ENCODE measurements around the gene AKNA. TPM values are rescaled to one million over a fixed set of nuclear protein-coding genes. Genes with fewer than 3 reads are reported as not detected.

Gene AKNA
- polyA plus RNA-seq, 1 donor from 2014 or later, result 1.2 TPM

DNA sequence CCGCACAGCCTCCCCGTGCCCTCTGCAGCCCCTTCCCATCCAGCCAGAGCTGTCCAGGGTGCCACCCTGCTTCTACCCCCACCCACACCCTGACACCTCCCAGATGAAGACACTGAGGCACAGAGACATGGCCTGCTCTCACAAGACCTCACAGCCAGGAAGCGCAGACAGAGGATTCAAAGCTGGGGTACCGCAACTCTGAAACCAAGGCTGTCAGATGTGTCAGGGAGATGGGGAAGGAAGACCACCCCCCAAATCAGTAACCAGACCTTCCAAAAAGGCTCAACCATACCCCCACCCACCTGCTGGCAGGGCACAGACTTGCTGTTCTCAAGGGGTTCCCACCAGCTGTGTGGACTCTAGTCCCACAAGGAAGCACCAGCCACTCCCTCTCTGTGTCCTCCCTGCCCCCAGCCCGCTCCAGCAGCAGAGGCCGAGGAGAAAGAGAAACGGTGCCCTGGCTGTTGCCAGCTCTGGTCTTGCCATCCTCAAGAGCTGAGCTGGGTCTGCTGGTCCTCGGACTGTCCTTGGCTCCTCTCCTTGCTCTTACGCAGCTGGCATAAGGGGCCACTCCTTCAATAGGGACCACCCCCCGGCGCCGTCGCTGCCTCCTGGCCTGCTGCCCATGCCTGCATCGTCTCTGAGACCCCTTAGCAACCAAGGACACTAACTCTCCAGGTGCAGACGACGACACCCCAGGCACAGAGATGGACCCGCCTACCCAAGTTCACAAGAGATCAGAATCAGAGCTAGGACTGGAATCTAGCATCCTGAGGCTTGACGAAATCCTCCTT lies 699 bp downstream of the AKNA start:
- no peaks in the 10 kb centered on the region for H3F3A ChIP-seq (ENCODE audit: insufficient read depth, low read length, poor library complexity, severe bottlenecking)
- TF ChIP-seq SMC3 (conservative IDR thresholded peaks at IDR 0.05; ENCODE audit: poor library complexity) (no peak), POLR2AphosphoS5 (IDR thresholded peaks at IDR 0.05) (no peak), EZH2 (IDR thresholded peaks at IDR 0.05; ENCODE audit: borderline replicate concordance, insufficient read depth, low read length, poor library complexity, severe bottlenecking) (no peak), MXI1 (conservative IDR thresholded peaks at IDR 0.05; ENCODE audit: poor library complexity, severe bottlenecking) (no peak), RAD21 (conservative IDR thresholded peaks at IDR 0.05) (no peak), EP300 (conservative IDR thresholded peaks at IDR 0.05; ENCODE audit: poor library complexity, severe bottlenecking) (no peak), TAF1 (IDR thresholded peaks at IDR 0.05; ENCODE audit: low read depth) (no peak)
- TF ChIP-seq, protein P1, sequence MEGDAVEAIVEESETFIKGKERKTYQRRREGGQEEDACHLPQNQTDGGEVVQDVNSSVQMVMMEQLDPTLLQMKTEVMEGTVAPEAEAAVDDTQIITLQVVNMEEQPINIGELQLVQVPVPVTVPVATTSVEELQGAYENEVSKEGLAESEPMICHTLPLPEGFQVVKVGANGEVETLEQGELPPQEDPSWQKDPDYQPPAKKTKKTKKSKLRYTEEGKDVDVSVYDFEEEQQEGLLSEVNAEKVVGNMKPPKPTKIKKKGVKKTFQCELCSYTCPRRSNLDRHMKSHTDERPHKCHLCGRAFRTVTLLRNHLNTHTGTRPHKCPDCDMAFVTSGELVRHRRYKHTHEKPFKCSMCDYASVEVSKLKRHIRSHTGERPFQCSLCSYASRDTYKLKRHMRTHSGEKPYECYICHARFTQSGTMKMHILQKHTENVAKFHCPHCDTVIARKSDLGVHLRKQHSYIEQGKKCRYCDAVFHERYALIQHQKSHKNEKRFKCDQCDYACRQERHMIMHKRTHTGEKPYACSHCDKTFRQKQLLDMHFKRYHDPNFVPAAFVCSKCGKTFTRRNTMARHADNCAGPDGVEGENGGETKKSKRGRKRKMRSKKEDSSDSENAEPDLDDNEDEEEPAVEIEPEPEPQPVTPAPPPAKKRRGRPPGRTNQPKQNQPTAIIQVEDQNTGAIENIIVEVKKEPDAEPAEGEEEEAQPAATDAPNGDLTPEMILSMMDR (IDR thresholded peaks at IDR 0.05; ENCODE audit: poor library complexity, severe bottlenecking), result no peak
- TF ChIP-seq, protein P2, sequence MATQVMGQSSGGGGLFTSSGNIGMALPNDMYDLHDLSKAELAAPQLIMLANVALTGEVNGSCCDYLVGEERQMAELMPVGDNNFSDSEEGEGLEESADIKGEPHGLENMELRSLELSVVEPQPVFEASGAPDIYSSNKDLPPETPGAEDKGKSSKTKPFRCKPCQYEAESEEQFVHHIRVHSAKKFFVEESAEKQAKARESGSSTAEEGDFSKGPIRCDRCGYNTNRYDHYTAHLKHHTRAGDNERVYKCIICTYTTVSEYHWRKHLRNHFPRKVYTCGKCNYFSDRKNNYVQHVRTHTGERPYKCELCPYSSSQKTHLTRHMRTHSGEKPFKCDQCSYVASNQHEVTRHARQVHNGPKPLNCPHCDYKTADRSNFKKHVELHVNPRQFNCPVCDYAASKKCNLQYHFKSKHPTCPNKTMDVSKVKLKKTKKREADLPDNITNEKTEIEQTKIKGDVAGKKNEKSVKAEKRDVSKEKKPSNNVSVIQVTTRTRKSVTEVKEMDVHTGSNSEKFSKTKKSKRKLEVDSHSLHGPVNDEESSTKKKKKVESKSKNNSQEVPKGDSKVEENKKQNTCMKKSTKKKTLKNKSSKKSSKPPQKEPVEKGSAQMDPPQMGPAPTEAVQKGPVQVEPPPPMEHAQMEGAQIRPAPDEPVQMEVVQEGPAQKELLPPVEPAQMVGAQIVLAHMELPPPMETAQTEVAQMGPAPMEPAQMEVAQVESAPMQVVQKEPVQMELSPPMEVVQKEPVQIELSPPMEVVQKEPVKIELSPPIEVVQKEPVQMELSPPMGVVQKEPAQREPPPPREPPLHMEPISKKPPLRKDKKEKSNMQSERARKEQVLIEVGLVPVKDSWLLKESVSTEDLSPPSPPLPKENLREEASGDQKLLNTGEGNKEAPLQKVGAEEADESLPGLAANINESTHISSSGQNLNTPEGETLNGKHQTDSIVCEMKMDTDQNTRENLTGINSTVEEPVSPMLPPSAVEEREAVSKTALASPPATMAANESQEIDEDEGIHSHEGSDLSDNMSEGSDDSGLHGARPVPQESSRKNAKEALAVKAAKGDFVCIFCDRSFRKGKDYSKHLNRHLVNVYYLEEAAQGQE (IDR thresholded peaks at IDR 0.05; ENCODE audit: borderline replicate concordance), result no peak
- H3K27ac ChIP-seq (ENCODE audit: low read length), result no peak overlapping the region
- peak overlapping the region; percentile 65 for H3K4me3 ChIP-seq (ENCODE audit: low read length)
- peak overlapping the region; percentile 57 for H3K4me2 ChIP-seq (ENCODE audit: low read length)
- no peaks in the 10 kb centered on the region for H3K36me3 ChIP-seq (ENCODE audit: insufficient read depth, low read length)
- H2AFZ ChIP-seq (ENCODE audit: low read depth, low read length), result peak overlapping the region; percentile 68
- no peaks in the 10 kb centered on the region for H3K9me2 ChIP-seq (ENCODE audit: insufficient read depth, low read length)
- no peaks in the 10 kb centered on the region for H3K27me3 ChIP-seq (ENCODE audit: insufficient read depth, low read depth, low read length)
- H4K20me1 ChIP-seq (ENCODE audit: insufficient read depth), result no peaks in the 10 kb centered on the region
- no peaks in the 10 kb centered on the region for H3K79me2 ChIP-seq (replicated peaks; ENCODE audit: insufficient read depth, low read length)
- H3K9ac ChIP-seq (ENCODE audit: low read length), result peak overlapping the region; percentile 62
- H3K9me3 ChIP-seq (ENCODE audit: low read length), result no peaks in the 10 kb centered on the region

DNA sequence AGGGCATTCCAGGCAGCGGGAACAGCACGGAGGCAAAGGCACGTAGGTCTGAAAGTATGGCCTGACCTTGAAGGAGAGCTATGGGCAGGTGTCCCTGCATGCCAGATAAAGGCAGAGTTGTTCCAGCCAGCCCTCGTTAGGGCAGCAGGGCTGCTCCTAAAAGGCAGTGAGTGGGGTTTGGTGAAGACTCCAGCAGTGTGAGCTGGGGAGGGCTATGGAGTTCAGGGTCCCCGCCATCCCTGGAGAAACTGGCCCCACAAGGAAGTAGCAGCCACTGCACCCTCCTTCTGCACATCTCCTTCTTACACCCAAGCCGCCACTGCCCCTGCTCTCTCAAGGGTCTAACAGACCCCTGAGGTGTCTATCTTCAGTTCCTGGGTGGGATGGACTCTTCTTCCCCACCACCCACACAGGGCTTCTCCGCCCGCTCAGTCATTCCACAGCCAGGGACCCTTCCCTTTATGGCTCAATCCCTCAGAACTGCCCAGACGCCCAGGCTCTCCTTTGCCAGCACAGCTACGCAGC lies 1.4 kb downstream of the AKNA start:
- TF ChIP-seq MXI1 (conservative IDR thresholded peaks at IDR 0.05; ENCODE audit: poor library complexity, severe bottlenecking) (no peak), EZH2 (IDR thresholded peaks at IDR 0.05; ENCODE audit: borderline replicate concordance, insufficient read depth, low read length, poor library complexity, severe bottlenecking) (no peak), EP300 (conservative IDR thresholded peaks at IDR 0.05; ENCODE audit: poor library complexity, severe bottlenecking) (no peak), POLR2AphosphoS5 (IDR thresholded peaks at IDR 0.05) (no peak)
- TF ChIP-seq, protein P2 (IDR thresholded peaks at IDR 0.05; ENCODE audit: borderline replicate concordance), result no peak
- Histone ChIP-seq H2AFZ (ENCODE audit: low read depth, low read length) (no peak overlapping the region), H3K9me3 (ENCODE audit: low read length) (no peaks in the 10 kb centered on the region), H3K4me3 (ENCODE audit: low read length) (peak overlapping the region; percentile 65), H3K27ac (ENCODE audit: low read length) (no peak overlapping the region), H3K4me2 (ENCODE audit: low read length) (peak overlapping the region; percentile 57), H3K36me3 (ENCODE audit: insufficient read depth, low read length) (no peaks in the 10 kb centered on the region), H4K20me1 (ENCODE audit: insufficient read depth) (no peaks in the 10 kb centered on the region), H3K9me2 (ENCODE audit: insufficient read depth, low read length) (no peaks in the 10 kb centered on the region), H3F3A (ENCODE audit: insufficient read depth, low read length, poor library complexity, severe bottlenecking) (no peaks in the 10 kb centered on the region), H3K27me3 (ENCODE audit: insufficient read depth, low read depth, low read length) (no peaks in the 10 kb centered on the region), H3K79me2 (replicated peaks; ENCODE audit: insufficient read depth, low read length) (no peaks in the 10 kb centered on the region), H3K9ac (ENCODE audit: low read length) (no peak overlapping the region)
